Right lobe of liver (tissue), 4 donors: ENCODE data around the gene FOXB1.

Experiments
- POLR2A ChIP-seq: fragments of 450-650 bp; IDR thresholded peaks from one replicate; pipeline ENCODE4 v1.6.1; 2017; ENCODE audit warnings: antibody characterized with exemption, mild to moderate bottlenecking
- TF ChIP-seq, protein P1 (sequence below), 4 donors: fragments of 200-600 bp in 3 of 4; fragments of 450-650 bp in 1 of 4; IDR thresholded peaks; one replicate each; pipeline versions ENCODE4 v1.5.1 to v1.8.0; 2016 to 2022; ENCODE audit warnings: antibody characterized with exemption in 4 of 4, mild to moderate bottlenecking in 2 of 4
- donor health status: DM: no; HTN: no; CAD: no.
- donor health status: DM: no; HTN: no; CAD: no.
- donor health status: DM: no; HTN: yes; CAD: no.

DNA sequence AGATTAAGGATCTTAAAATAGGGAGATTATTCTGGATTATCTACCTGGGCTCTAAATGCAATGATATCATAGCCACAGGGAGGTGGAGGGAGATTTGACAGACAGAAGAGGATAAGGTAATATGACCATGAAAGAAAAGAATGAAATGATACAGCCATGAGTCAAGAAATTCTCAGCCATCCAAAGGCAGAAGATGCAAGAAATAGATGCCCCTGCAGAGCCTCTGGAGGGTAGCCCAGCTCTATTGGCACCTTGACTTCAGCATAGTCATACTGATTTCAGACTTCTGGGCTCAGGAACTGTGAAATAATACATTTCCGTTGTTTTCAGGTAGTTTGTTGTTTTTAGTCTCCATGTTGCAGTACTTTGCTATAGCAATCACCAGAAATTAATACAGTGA is 31.9 kb upstream of the FOXB1 start:
- TF ChIP-seq, protein P1, sequence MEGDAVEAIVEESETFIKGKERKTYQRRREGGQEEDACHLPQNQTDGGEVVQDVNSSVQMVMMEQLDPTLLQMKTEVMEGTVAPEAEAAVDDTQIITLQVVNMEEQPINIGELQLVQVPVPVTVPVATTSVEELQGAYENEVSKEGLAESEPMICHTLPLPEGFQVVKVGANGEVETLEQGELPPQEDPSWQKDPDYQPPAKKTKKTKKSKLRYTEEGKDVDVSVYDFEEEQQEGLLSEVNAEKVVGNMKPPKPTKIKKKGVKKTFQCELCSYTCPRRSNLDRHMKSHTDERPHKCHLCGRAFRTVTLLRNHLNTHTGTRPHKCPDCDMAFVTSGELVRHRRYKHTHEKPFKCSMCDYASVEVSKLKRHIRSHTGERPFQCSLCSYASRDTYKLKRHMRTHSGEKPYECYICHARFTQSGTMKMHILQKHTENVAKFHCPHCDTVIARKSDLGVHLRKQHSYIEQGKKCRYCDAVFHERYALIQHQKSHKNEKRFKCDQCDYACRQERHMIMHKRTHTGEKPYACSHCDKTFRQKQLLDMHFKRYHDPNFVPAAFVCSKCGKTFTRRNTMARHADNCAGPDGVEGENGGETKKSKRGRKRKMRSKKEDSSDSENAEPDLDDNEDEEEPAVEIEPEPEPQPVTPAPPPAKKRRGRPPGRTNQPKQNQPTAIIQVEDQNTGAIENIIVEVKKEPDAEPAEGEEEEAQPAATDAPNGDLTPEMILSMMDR (IDR thresholded peaks at IDR 0.05) = no peak
- TF ChIP-seq POLR2A = no peak
